Stimulated activated CD4-positive, alpha-beta T cell treated with anti-CD3 and anti-CD28 coated beads, TNF-alpha, amount 100 ng/mL, for 4 hours (primary cell): Measurements from ENCODE around the gene NDUFS7.

Experiments used
- DNase-seq, 3 experiments: peaks; one replicate each; pipeline ENCODE4 v3.0.0-alpha.2; 2020; ENCODE audit warnings: low read depth in 3 of 3

NDUFS7 gene

DNA sequence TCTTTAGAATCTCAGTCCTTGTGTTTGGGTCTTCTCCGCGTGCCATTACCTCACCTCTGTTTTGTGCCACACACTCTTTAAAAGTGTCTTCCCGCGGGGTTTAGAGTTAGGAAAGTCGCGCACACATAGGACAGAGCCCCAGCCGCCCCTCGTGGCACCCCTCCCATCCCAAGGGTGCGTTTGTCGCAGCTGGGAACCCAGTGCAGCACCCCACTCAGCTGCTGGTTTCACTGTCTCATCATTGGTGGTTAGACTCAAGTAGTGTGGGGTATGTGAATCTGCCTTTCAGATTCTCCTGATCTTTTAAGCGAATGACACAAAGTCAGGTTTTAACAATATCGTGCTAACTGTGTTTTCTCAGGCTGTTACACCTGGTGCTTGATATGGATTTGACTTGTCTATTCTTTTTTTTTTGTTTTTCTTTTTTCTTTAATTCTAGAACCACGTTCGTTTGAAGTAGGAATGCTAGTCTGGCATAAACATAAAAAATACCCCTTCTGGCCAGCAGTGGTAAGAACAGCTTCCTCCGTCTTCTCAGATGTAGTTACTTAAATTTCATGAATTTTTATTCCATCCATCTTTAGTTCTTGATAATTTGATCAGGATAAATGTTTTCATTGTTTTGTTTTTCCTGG, 19.5 kb upstream of the NDUFS7 start:
- DNase-seq = no peak

DNA sequence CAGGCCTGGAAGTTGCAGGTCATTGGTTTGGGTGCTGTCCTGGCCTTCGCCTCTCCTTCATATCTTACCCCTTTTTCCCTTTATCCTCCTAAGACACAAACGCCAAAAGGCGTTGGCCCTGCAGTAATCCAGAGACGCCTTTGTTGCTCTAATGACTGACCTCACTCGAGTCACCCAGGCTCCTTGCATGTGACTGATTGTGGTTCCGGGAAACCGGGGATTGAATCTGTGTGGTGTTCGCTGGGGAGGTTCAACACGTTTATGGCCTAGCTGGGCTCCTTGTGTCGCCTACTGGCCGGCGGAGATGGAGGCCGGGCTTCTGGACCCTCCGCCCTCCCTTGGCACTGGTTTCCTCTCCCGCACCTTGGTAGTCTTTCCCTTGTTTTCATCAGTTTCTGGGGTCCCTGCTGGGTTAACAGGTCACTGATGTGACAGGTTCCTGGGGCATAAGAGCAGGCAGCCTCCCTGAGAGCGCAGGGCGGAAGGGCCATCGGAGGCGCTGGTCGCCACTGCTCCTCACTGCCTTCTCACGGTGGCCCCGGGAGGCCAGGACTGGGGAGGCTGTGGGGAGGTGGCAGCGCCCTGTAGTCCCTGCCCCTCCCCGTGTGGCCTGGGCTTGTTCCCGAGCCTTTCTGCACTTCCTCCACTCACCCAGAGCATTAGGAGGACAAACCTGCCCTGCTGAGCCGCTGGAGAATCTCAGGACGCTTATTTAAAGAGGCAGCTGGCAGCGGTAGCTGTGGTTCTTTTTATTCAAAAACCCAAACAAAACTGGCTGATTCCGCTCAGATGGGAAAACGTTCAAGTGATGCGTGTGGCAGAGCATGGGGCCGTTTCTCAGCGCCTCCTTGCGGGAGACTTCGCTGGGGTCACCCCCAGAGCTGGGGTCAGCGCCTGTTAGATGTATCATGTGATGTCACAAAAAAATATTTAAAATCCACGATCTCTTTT, 18.1 kb upstream of the NDUFS7 start:
- DNase-seq = no peak

- no peak for DNase-seq
Observed at GRCh38 chr19:1366296-1366695, 17.4 kb upstream of the NDUFS7 start.

- DNase-seq = no peak
Observed at GRCh38 chr19:1366899-1367870, 16.5 kb upstream of the NDUFS7 start.

GRCh38 chr19:1369214-1369805, 14.4 kb upstream of the NDUFS7 start:
- no peak for DNase-seq

DNA sequence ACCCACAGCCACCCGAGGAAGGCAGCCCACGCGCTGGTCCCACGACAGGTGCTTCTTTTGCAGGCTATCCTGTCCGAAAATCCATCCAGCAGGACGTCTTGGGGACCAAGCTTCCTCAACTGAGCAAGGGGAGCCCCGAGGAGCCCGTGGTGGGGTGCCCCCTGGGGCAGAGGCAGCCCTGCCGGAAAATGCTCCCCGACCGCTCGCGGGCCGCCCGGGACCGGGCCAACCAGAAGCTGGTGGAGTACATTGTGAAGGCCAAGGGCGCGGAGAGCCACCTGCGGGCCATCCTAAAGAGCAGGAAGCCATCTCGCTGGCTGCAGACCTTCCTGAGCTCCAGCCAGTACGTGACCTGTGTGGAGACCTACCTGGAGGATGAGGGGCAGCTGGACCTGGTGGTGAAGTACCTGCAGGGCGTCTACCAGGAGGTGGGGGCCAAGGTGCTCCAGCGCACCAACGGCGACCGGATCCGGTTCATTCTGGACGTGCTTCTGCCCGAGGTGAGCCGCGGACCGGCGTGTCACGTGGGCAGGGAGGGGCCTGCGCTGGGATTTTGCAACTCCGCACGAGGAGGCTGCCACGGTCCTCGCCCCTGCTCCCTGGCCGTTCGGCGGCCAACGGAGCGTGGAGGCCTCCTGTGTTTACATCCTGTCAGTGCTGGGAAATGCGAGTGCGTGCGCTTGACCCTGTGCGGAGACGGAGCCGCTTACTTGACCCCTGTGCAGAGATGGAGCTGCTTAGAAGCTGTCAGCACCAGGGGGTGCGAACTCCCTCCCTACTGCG, 12.9 kb upstream of the NDUFS7 start:
- no peak for DNase-seq

DNA sequence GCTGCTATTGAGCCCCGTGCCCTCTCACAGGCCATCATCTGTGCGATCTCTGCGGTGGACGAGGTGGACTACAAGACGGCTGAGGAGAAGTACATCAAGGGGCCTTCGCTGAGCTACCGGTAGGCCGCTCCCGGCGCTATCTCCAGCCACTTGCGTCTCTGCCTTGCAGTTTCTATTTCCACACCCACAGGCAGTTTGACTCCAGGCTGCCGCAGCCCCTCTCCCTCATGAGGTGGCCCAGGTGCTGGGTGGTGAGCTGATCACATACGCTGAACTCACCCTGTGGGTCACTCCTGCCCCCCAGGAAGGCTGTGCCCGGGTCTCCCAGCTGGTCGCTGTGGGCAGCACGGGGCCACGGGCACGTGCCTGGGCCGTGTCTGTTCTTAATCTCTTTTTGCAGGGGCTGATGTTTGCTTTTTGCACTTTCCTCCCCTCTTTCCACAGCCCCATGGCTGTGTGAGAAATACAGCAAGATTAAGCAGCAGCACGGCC, 10.6 kb upstream of the NDUFS7 start:
- DNase-seq = no peak

DNA sequence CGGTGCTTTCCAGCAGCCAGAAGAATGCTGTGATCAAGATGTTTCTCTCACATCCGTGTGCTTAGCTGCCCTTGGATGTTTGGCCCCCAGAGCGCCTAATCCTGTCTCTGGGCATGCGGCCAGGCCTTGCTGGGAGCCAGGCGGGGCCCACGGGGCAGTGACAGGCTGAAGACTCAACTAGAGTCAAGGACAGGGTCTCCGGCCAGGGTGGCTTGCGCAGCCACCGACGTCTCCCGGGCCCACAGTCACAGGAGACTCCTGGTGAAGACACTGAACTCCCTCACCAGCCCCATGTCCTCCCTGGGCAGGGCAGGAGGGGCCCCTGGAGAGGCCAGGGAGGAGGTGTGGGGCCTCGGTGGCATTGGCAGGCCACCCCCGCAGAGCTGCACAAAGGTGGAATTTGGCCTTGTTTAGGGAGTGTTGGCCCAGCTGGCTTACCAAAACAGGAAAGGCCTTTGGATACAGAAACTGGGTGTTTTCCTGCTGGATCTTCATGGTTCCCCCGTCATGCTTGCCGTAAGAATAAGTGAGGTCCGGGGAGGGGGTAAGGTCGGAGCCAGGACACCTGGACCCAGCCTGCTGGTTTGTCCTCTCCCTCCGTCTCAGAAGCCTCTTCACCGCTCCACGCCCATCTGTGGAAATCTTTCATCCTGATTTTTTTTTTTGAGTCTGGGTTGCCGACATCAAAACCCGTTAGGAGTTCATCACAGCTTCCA, 10.0 kb upstream of the NDUFS7 start:
- DNase-seq = no peak

GRCh38 chr19:1374250-1374577, 9.5 kb upstream of the NDUFS7 start:
- no peak for DNase-seq

DNA sequence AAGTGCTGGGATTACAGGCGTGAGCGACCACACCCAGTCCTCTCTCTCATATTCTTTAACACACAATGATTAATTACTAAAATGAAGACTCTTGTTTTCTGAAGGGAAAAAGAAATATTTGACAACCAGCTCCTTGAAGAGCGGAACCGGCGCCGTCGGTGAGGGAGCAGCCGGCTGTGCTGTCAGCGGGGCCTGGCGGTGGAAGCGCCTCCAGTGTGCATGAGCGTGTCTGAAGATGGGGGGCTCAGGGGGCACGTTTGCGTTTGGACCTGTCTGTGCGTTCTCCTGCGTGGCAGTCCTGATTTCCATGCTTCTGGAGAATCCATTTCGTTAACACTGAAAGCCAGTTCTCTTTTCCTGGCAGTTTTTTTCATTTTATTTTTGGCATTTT, 7.3 kb upstream of the NDUFS7 start:
- no peak for DNase-seq

DNA sequence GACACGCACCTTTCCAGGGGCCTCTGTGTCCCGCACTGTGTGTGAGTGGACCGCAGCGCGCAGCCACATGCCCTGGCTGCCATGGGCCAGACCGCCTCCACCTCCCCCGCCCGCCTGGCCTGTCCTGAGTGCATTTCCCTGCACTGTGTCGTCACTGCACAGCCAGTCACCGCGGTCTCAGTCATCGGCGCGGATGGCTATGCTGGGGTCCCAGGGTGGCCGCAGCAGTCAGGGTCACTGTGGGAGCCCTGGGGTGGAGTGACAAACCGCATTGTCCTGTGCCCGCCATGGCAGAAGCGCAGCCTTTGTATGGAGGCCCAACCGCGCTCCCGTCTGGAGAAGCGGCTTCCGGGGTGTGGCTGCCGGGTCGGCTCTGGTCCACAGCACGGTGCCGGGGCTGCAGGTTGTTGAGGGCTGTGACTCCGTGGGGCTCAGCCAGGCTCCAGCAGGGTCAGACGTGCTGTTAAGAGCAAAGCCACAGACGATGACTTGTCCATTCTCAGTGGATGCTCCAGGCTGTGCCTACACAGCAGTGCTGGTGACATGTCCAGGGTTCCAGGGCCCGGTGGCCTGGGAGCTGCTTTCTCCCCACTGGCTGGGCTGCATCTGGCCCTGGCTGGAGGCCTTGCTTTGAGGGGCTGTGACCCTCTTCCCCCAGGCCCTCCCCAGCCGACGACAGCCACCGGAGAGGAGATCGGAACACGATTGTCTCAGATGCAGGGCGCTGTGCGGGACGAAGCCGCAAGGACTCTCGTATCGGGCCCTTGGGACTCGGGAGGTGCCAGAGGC, 6.3 kb upstream of the NDUFS7 start:
- no peak for DNase-seq

GRCh38 chr19:1377965-1378785, 5.5 kb upstream of the NDUFS7 start:
- DNase-seq = no peak

DNA sequence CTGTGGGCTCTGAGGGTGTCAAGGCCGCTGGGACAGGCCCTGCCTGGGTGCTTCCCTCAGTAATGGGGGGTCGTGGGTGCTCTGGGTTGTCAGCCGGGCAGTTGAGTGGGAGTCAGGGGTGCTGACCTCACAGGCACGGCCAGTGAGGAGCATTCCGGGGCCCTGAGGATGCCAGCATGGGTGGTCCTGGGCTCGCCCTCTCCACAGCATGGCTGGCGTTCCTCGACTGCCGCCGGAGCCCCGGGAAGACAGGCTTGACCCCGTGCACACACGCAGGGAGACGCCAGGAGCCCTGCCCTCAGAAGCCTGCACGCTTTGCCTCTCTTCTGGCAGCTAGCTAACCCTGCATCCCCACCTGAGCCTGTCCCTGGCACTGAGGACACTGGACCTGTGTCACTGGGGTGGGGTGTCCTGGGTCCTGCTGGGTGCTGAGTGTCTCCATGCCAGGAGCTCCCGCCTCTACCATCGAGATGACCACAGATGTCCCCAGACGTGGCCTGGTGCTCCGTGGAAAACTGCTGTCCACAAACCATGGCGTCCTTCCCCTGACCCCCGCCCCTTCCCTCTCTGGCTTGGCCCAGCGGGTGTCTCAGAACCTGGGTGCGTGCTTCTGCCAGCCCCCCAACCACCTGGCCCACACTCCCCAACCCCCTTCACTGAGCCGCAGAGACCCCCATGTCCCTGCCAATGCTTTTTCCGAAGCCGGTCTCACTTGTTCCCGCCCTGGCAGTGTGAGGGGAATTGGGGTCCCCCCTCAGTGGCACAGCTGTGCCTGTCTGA, 4.4 kb upstream of the NDUFS7 start:
- no peak for DNase-seq

GRCh38 chr19:1379961-1380489, 3.7 kb upstream of the NDUFS7 start:
- DNase-seq = no peak

DNA sequence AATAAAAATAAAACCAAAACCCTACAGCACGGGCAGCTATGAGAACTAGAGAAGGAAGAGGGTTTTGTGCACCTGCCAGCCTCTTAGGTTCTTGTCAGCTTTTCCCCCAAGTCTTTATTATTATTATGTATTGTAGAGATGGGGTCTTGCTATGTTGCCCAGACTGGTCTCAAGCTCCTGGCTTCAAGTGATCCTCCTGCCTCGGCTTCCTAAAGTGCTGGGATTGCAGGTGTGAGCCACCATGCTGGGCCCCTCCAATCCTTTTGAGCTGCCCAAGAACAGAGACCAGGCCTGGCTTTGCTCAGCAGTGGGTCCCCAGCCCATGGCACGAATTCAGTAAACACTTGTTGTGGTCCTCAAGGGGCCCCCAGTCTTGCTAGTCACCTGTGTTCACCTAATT, 1.5 kb upstream of the NDUFS7 start:
- no peak for DNase-seq

DNA sequence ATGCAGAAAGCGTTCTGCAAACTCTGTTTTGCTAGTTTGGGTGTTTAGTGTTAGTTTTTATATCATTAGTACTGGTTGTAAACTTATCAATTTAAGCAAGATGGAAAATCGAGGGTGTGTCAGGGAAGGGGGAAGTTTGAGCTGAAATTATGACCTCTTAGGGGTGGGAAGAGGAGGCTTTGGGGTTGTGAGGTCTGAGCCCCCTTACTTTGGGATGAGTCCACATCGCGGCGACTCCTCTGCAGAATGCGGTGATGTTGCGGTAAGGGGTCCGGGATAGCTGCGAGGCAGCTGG, 743 bp upstream of the NDUFS7 start:
- DNase-seq = no peak

- no peak for DNase-seq
Observed at GRCh38 chr19:1384085-1384462, 367 bp downstream of the NDUFS7 start.
